ENCODE data around the gene PTPRN2. TPM values are rescaled to one million over a fixed set of nuclear protein-coding genes. Genes with fewer than 3 reads are reported as not detected.
"Not testable (repeated sequence)": the region's sequence is repeated elsewhere in the genome, so short reads cannot be mapped to it uniquely, and the experiment has no call there.

The PTPRN2 gene
- total and polyA plus RNA-seq, 7 donors, result 3.2 to 7.1 (median 5.5) TPM

- no peak overlapping the region for H3K27ac ChIP-seq
- no peaks in the 10 kb centered on the region for H3K36me3 ChIP-seq
- H3K4me3 ChIP-seq, result no peak overlapping the region
- intact Hi-C loops (cut with DNase I), result no loop called here
- H3K27me3 ChIP-seq, result peaks cover 0 to 23% (median 0%) of the 10 kb centered on the region in 3 donors
- DNase-seq, result no peak
- no peaks in the 10 kb centered on the region for H3K9me3 ChIP-seq
- no peak for TF ChIP-seq POLR2A (IDR thresholded peaks at IDR 0.05)
- no peak for TF ChIP-seq POLR2AphosphoS5 (IDR thresholded peaks at IDR 0.05)
- no peak for TF ChIP-seq EP300 (IDR thresholded peaks at IDR 0.05)
- TF ChIP-seq CTCF (IDR thresholded peaks at IDR 0.05), result no peak
- WGBS, 2 donors, result 81 to 86% methylated on average over 4 of the region's 4 CpGs
- no peaks in the 10 kb centered on the region for H3K4me1 ChIP-seq
Measured at GRCh38 chr7:158204453-158204852, 383.2 kb downstream of the PTPRN2 start.

- H3K27ac ChIP-seq; H3K4me3 ChIP-seq; DNase-seq; H3K36me3 ChIP-seq; intact Hi-C loops (cut with DNase I); H3K4me1 ChIP-seq; H3K9me3 ChIP-seq: not testable (repeated sequence)
- H3K27me3 ChIP-seq, result peaks cover 0 to 23% (median 0%) of the 10 kb centered on the region in 3 donors
- 28 to 72% methylated on average over 42 of the region's 42 CpGs for WGBS, 2 donors
Measured at GRCh38 chr7:158203948-158204347, 383.7 kb downstream of the PTPRN2 start.

- H3K4me3 ChIP-seq, result no peak overlapping the region
- no peak for DNase-seq
- TF ChIP-seq POLR2A (IDR thresholded peaks at IDR 0.05), result no peak
- TF ChIP-seq POLR2AphosphoS5 (IDR thresholded peaks at IDR 0.05), result no peak
- TF ChIP-seq CTCF (IDR thresholded peaks at IDR 0.05), result no peak
- TF ChIP-seq EP300 (IDR thresholded peaks at IDR 0.05), result no peak
- 89% methylated on average over 15 of the region's 15 CpGs for WGBS, 2 donors
- no peaks in the 10 kb centered on the region for H3K27me3 ChIP-seq
- H3K4me1 ChIP-seq, result no peaks in the 10 kb centered on the region
- intact Hi-C loops (cut with DNase I), result no loop called here
- no peak overlapping the region for H3K27ac ChIP-seq
- H3K36me3 ChIP-seq, result no peaks in the 10 kb centered on the region
- H3K9me3 ChIP-seq, result peaks cover 0 to 5% (median 3%) of the 10 kb centered on the region in 4 donors
Measured at GRCh38 chr7:158194365-158194900, 393.2 kb downstream of the PTPRN2 start.

- TF ChIP-seq POLR2A (IDR thresholded peaks at IDR 0.05) (no peak), POLR2AphosphoS5 (IDR thresholded peaks at IDR 0.05) (no peak), CTCF (IDR thresholded peaks at IDR 0.05) (no peak), EP300 (IDR thresholded peaks at IDR 0.05) (no peak)
- Histone ChIP-seq H3K27me3 (no peaks in the 10 kb centered on the region), H3K4me1 (no peaks in the 10 kb centered on the region), H3K36me3 (no peaks in the 10 kb centered on the region), H3K27ac (no peak overlapping the region), H3K9me3 (peaks cover 0 to 5% (median 3%) of the 10 kb centered on the region in 4 donors), H3K4me3 (no peak overlapping the region)
- intact Hi-C loops (cut with DNase I), result no loop called here
- 91 to 92% methylated on average over 14 of the region's 14 CpGs for WGBS, 2 donors
- DNase-seq, result no peak
Measured at GRCh38 chr7:158193446-158193845, 394.2 kb downstream of the PTPRN2 start.

GRCh38 chr7:158192956-158193355 is 394.7 kb downstream of the PTPRN2 start:
- Histone ChIP-seq H3K4me3 (no peak overlapping the region), H3K36me3 (no peaks in the 10 kb centered on the region), H3K4me1 (no peaks in the 10 kb centered on the region), H3K27ac (no peak overlapping the region), H3K9me3 (peaks cover 0 to 5% (median 3%) of the 10 kb centered on the region in 4 donors), H3K27me3 (no peaks in the 10 kb centered on the region)
- intact Hi-C loops (cut with DNase I), result no loop called here
- 89 to 91% methylated on average over 18 of the region's 18 CpGs for WGBS, 2 donors
- TF ChIP-seq POLR2A (IDR thresholded peaks at IDR 0.05) (no peak), POLR2AphosphoS5 (IDR thresholded peaks at IDR 0.05) (no peak), EP300 (IDR thresholded peaks at IDR 0.05) (no peak), CTCF (IDR thresholded peaks at IDR 0.05) (no peak)
- no peak for DNase-seq

All from sigmoid colon (tissue), 7 donors.